K562 (cell line): ENCODE data around the gene IL17REL. TPM values are rescaled to one million over a fixed set of nuclear protein-coding genes. Genes with fewer than 3 reads are reported as not detected.

Source experiments
- CHAMP1 ChIP-seq: fragments of 450-650 bp; IDR thresholded peaks from 2 replicates; pipeline ENCODE4 v1.6.1; 2016; ENCODE audit warnings: mild to moderate bottlenecking
- CREM ChIP-seq: IDR thresholded peaks from 2 replicates; pipeline ENCODE4 v1.6.1; 2014; ENCODE audit warnings: antibody characterized with exemption, low read depth
- FUS ChIP-seq: fragments of 200-400 bp; formaldehyde crosslinking; optimal IDR thresholded peaks from 2 replicates; pipeline ENCODE3; 2017; ENCODE audit warnings: low read depth, low read length
- LEF1 ChIP-seq: fragments of 450-650 bp; IDR thresholded peaks from 2 replicates; pipeline ENCODE4 v1.6.1; 2016; ENCODE audit warnings: mild to moderate bottlenecking
- PRDM10 ChIP-seq: fragments of 450-650 bp; IDR thresholded peaks from 2 replicates; pipeline ENCODE4 v1.6.1; 2018; ENCODE audit not compliant: partially characterized antibody
- SIN3B ChIP-seq: fragments of 450-650 bp; IDR thresholded peaks from 2 replicates; pipeline ENCODE4 v1.6.1; 2017; ENCODE audit warnings: low read depth, mild to moderate bottlenecking, moderate library complexity
- SRF ChIP-seq, 2 experiments: fragments of 250-450, 450-650 bp in 1 of 2; sonication (Bioruptor Pico) in 1 of 2; sonication (generic) in 1 of 2; formaldehyde crosslinking; IDR thresholded peaks; 2 replicates each; pipeline versions ENCODE4 v1.5.0 to v1.5.1; 2020 to 2022; ENCODE audit warnings: mild to moderate bottlenecking in 1 of 2, missing genetic modification reagents in 1 of 2
- WHSC1 ChIP-seq: IDR thresholded peaks from one replicate; pipeline ENCODE4 v1.6.1; 2012; ENCODE audit warnings: low read length, control low read depth, inconsistent platforms
- ZBTB8A ChIP-seq: fragments of 450-650 bp; IDR thresholded peaks from 2 replicates; pipeline ENCODE4 v1.6.1; 2018; ENCODE audit warnings: mild to moderate bottlenecking, moderate library complexity; ENCODE audit not compliant: partially characterized antibody
- ZC3H4 ChIP-seq: sonication (generic); formaldehyde crosslinking; IDR thresholded peaks from 2 replicates; pipeline ENCODE4 v1.9.0; 2021; ENCODE audit warnings: missing genetic modification reagents, borderline replicate concordance
- ZNF507 ChIP-seq: conservative IDR thresholded peaks from 2 replicates; pipeline ENCODE4 v1.6.1; 2017; ENCODE audit warnings: missing genetic modification characterization, missing compliant biosample characterization
- ZNF785 ChIP-seq: fragments of 250-450 bp; sonication (Bioruptor Pico); IDR thresholded peaks from 2 replicates; pipeline ENCODE4 v1.4.0; 2020; ENCODE audit warnings: mild to moderate bottlenecking
- polyA plus RNA-seq, 8 experiments: library from polyadenylated mRNA; depleted of rRNA in 4 of 8; stranded (reverse) in 5 of 8; unstranded in 3 of 8; fragments of >200 nt; fragmentation: Nextera tagmentation in 2 of 8; fragmentation: Illumina TruSeq in 1 of 8; extraction: Ambion mirVana in 2 of 8; extraction: Trizol in 1 of 8; gene quantifications; 2 replicates each; pipeline versions ENCODE4 v1.2.1 to v1.2.3, GENCODE V29; 2011 to 2014; ENCODE audit warnings: inconsistent platforms in 1 of 8, missing spikeins in 1 of 8
- total RNA-seq, 7 experiments: library from RNA; depleted of rRNA in 6 of 7; stranded (reverse); fragments of >200 nt in 6 of 7; fragmentation: Illumina TruSeq in 2 of 7; extraction: Trizol in 2 of 7; gene quantifications; 2 replicates each; pipeline versions ENCODE4 v1.2.1 to v1.2.3, GENCODE V29; 2011 to 2021; ENCODE audit warnings: low replicate concordance in 1 of 7

Gene IL17REL
- total and polyA plus RNA-seq, 9 of the 15 experiments (the other 6 are each of a cell fraction or from before 2014, with no cell fraction given) = 0.05 to 0.42 (median 0.11) TPM; not detected in 4

DNA sequence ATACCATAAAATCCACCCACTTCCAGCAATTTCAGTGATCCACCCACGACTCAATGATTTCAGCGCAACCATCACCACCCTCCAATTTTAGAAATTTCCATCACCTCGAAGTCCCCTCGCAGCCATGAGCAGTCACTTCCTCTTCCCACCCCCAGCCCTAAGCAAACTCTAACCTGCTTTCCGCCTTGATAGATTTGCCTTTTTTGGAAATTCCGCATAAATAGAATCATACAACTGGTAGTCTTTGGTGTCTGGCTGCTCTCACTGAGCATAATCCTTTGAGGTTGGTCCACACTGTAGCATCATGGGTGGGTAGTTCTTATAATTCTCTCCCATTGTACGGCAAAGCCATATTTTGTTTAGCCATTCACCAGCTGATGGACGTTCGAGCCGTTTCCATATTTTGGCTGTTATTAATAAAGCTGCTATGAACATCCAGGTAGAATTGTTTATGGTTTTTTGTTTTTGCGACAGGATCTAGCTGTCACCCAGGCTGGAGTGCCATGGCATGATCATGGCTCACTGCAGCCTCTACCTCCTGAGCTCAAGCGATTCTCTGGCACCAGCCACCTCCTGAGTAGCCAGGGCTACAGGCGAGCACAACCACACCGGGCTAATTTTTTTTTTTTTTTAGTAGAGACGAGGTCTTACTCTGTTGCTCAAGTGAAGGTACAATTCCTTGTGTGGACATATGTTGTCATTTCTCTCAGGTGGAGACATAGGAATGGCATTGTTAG lies 36.0 kb downstream of the IL17REL start (continued):
- TF ChIP-seq WHSC1 (no peak), PRDM10 (peak; percentile 40), ZC3H4 (CRISPR knock-in tag) (no peak), SIN3B (no peak), ZNF507 (tag) (no peak), CREM (no peak), CHAMP1 (no peak), SRF (CRISPR knock-in tag; IDR thresholded peaks at IDR 0.05) (peak in 1 of 2 experiments; percentile 92; a peak in 2 of 4 replicates), ZNF785 (CRISPR knock-in tag) (no peak), LEF1 (no peak), ZBTB8A (no peak), FUS (no peak)
